ENCODE results near the gene POLDIP2. TPM values are rescaled to one million over a fixed set of nuclear protein-coding genes. Genes with fewer than 3 reads are reported as not detected.

POLDIP2 gene
- total RNA-seq, 4 donors from 2014 or later = 217 to 281 (median 237) TPM

DNA sequence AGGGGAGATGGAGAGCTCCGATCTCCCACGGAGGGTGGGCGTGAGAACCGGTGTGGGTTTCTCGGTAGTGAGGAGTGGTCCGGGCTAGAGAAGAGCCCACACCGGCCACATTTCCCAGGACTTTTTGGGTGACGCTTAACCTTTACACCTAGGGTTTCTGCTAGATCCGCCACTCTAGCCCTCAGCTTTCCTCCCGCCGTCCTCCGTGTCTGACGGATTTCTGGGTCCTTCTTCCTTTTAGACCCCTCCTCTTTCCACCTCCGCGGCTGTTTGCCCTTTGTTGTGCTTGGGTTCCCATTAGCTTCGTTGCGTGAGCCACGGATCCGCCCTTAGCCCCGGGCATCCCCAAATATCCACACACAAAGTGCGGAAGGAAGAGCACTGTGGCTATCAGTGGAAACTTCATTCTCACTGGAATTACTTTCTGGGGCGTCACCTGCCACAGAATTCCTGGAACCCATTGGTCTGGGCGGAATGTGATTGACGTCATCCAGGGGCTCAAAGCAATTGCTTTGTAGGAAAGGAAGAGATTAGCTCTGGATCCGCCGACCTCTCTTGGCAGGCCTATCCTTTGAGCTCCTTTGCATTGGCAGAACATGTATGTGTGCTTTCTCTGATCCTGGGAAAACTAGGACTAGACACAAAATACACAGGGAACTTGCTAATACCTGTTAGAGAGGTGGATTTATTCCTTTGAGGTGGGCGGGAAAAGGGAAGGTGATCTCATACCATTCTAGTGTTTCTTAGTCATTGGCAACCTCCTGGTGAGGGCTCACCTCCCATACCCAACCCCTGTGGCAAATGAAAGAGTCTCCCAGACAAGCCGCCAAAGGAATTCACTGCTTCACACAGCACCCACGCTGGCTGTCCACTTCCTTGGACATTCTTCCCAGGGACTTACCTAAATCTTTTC, 21.1 kb downstream of the POLDIP2 start:
- Histone ChIP-seq H3K27me3 (no peaks in the 10 kb centered on the region), H3K36me3 (peaks cover 0 to 22% of the 10 kb centered on the region in 2 donors), H3K27ac (peak overlapping the region; percentile 86 to 94 (median 90)), H3K9me3 (no peaks in the 10 kb centered on the region), H3K4me1 (peaks cover 38 to 41% of the 10 kb centered on the region in 2 donors), H3K4me3 (peak overlapping the region; percentile 73 to 99 (median 94))
- TF ChIP-seq POLR2A (IDR thresholded peaks at IDR 0.05) (peak; percentile 3 to 7), CTCF (IDR thresholded peaks at IDR 0.05 in 4 of 5, conservative IDR thresholded peaks at IDR 0.05 in 1 of 5) (no peak)
- intact Hi-C loops (cut with DNase I; ENCODE audit: low total_unique reads) (loop anchor here (1.0 to 10.0 kb wide), 5 partner anchors 17 to 616 kb away; partner anchors contain the start of genes LYRM9, POLDIP2 and TMEM97), in situ Hi-C loops (cut with MboI; ENCODE audit: low sequenced_read_pairs in 4 of 4) (loop anchor here in 3 of 4 donors (10.0 to 25.0 kb wide), 3 partner anchors 291 to 626 kb away; partner anchors contain the start of genes PHF12 (in 3 of the 3) and NLK (in 1 of the 3))
- DNase-seq (no peak), ATAC-seq (peak in 1 of 2 donors; percentile 4)

- in situ Hi-C loops (cut with MboI; ENCODE audit: low sequenced_read_pairs in 4 of 4) (loop anchor here in 3 of 4 donors (10.0 to 25.0 kb wide), 3 partner anchors 291 to 627 kb away; partner anchors contain the start of genes PHF12 (in 3 of the 3) and NLK (in 1 of the 3)), intact Hi-C loops (cut with DNase I; ENCODE audit: low total_unique reads) (loop anchor here (1.0 to 10.0 kb wide), 5 partner anchors 16 to 617 kb away; partner anchors contain the start of genes LYRM9, POLDIP2 and TMEM97)
- peak within 1 kb of the TSS; percentile 73 to 99 (median 94) for H3K4me3 ChIP-seq
- no peak for TF ChIP-seq CTCF (IDR thresholded peaks at IDR 0.05 in 4 of 5, conservative IDR thresholded peaks at IDR 0.05 in 1 of 5)
- peak; percentile 92 to 93 for TF ChIP-seq POLR2A (IDR thresholded peaks at IDR 0.05)
- H3K36me3 ChIP-seq = peaks cover 0 to 18% of the 10 kb centered on the region in 2 donors
- H3K27me3 ChIP-seq = no peaks in the 10 kb centered on the region
- peak within 1 kb of the TSS; percentile 86 to 94 (median 90) for H3K27ac ChIP-seq
- peak; percentile 99 for DNase-seq
- ATAC-seq = peak; percentile 98
- H3K9me3 ChIP-seq = no peaks in the 10 kb centered on the region
- H3K4me1 ChIP-seq = peaks cover 38 to 41% of the 10 kb centered on the region in 2 donors
Measured at GRCh38 chr17:28335201-28335958, 21.9 kb downstream of the POLDIP2 start, which contains the start of the genes IFT20 and TNFAIP1. Gene IFT20, minus strand, starts transcription at chr17:28335472. Its CDS starts 3,487 bp downstream, at chr17:28331985. Gene TNFAIP1, plus strand, starts transcription at chr17:28335761. Its CDS starts 3,761 bp downstream, at chr17:28339522.

DNA sequence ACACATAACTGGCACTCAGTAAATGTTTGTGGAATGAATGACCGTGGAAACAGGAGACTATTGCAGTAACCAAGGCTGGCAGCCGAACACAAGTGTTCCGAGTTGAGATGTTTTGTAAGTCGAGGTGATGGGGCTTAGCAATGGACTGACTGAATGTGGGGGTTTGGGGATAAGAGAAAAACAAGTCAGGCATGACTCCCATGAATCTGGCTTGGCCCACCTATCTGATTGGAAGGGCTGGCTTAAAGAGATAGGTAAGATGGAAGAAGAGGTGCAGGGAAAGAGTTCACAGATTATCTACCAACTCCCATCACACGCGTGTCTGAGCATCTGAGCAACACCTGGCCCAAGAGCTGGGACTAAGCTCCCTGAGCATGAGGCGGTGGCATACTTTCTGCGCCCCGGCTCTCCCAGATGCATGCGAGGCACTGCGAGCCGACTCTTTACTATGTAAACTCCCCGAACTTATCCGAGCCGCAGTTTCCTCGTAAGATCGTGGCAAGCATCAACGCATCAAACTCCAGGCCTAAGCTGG, 22.6 kb downstream of the POLDIP2 start:
- peak overlapping the region; percentile 77 to 91 (median 88) for H3K27ac ChIP-seq
- peak overlapping the region; percentile 70 to 99 (median 94) for H3K4me3 ChIP-seq
- intact Hi-C loops (cut with DNase I; ENCODE audit: low total_unique reads) (loop anchor here (1.0 to 10.0 kb wide), 5 partner anchors 15 to 618 kb away; partner anchors contain the start of genes LYRM9, POLDIP2 and TMEM97), in situ Hi-C loops (cut with MboI; ENCODE audit: low sequenced_read_pairs in 4 of 4) (loop anchor here in 3 of 4 donors (10.0 to 25.0 kb wide), 3 partner anchors 290 to 628 kb away; partner anchors contain the start of genes PHF12 (in 3 of the 3) and NLK (in 1 of the 3))
- H3K27me3 ChIP-seq = no peaks in the 10 kb centered on the region
- TF ChIP-seq CTCF (IDR thresholded peaks at IDR 0.05 in 4 of 5, conservative IDR thresholded peaks at IDR 0.05 in 1 of 5) = no peak
- TF ChIP-seq POLR2A (IDR thresholded peaks at IDR 0.05) = no peak
- DNase-seq (no peak), ATAC-seq (peak in 1 of 2 donors; percentile 0)
- H3K36me3 ChIP-seq = peaks cover 0 to 15% of the 10 kb centered on the region in 2 donors
- H3K4me1 ChIP-seq = peaks cover 38 to 41% of the 10 kb centered on the region in 2 donors
- H3K9me3 ChIP-seq = no peaks in the 10 kb centered on the region
